Effector CD4-positive, alpha-beta T cell (primary cell): ENCODE measurements around the gene APP.

Experiments used
- DNase-seq: peaks from one replicate; pipeline ENCODE4 v3.0.0-alpha.2; 2020

The APP gene

DNA sequence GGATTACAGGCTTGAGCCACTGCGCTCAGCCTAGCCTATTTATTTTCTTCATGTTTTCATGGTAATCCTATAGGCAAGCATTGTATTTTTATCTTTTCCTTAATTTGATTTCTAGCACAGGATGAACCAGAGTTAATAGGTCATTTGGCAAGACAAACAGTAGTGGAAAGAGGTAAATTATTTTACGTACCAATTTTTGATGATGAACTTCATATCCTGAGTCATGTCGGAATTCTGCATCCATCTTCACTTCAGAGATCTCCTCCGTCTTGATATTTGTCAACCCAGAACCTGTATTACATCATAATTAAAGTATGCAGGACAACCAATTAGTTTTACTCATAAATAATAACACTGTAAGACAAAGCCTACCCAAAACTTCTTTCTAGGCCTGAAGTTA lies 273.2 kb downstream of the APP start:
- DNase-seq = no peak

DNA sequence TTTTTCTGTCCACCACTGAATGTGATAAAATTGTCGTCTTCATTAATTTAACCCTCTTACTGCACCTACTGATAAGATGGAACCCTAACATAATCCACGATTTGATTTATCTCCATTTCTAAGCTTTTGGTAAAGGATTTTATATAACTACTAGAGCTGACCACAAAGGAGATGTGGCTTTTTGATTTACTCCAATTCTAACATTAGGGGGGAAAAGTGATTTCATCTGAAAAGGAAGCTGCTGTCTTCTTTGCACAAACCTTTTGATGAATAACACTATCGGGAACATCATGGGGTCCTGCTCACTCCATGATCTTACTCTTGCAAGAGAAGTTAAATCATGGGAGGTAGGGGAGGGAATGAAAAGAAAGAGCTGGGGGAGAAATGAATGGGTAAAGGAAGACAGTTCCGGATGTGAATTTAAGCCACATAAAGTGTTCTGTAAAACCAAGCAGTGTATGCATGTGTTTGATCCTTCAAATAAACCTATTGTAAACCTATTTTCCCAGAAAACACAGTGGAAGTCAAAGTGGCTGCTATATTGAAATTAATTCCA lies 274.0 kb downstream of the APP start:
- no peak for DNase-seq

- DNase-seq = no peak
Measured at GRCh38 chr21:25895565-25896205, 274.9 kb downstream of the APP start.

DNA sequence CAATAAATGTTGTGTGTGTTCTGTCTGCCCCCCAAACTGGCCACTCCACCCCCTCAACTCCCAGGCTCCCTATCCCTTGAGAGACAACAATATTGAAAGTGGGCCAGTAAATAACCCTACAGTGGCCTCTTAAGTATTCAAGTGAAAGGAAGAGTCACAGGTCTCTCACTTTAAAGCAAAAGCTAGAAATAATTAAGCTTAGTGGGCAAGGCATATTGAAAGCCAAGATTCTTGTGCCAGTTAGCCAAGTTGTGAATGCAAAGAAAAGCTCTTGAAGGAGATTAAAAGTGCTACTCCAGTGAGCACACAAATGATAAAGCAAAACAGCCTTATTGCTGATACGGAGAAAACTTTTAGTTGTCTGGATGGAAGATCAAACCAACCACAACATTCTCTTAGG lies 277.4 kb downstream of the APP start:
- no peak for DNase-seq

GRCh38 chr21:25891596-25891995 lies 279.0 kb downstream of the APP start:
- no peak for DNase-seq

GRCh38 chr21:25890001-25890400 lies 280.6 kb downstream of the APP start:
- no peak for DNase-seq

GRCh38 chr21:25888711-25889110 lies 281.9 kb downstream of the APP start:
- no peak for DNase-seq

- no peak for DNase-seq
Measured at GRCh38 chr21:25887646-25888306, 282.8 kb downstream of the APP start.

DNA sequence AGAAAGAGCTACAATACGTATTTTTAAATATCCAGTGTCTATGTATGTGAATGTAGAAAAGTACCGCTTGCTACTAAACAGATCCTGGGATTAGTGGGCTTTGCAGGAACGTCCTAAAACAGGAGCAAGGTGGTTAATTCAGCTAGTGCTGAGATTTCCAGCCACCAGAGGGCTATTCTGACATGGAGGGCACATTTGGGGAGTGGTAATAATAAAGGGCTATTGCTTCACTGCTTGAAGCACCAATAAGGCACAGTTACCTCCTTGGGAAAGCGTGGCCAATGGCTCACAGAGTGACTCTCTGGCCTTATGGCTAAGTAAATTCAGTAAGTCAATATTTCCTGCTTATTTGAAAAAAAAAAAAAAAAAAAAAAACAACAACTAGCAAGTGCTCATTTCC lies 283.4 kb downstream of the APP start:
- DNase-seq = no peak

DNA sequence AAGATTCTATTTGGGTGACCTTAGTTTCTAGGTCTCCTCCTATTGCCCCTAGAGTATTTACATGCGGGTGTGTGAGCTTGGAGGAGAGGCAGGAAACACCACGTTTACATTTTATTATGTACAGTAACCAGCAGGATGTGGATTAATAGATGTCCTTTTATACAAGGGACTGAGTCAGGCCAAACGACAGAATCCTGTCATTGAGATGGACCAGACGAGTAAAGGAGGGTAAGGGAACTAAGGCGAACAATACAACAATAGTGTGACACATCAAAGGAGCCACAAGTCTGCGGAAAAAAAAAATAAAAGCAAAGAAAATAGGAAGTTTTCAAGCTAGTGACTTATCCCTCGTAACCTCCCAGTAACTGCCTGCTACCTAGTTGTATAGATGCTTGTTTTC lies 284.7 kb downstream of the APP start:
- no peak for DNase-seq

- no peak for DNase-seq
Measured at GRCh38 chr21:25885405-25885804, 285.2 kb downstream of the APP start.

- no peak for DNase-seq
Measured at GRCh38 chr21:25884311-25884710, 286.3 kb downstream of the APP start.

DNA sequence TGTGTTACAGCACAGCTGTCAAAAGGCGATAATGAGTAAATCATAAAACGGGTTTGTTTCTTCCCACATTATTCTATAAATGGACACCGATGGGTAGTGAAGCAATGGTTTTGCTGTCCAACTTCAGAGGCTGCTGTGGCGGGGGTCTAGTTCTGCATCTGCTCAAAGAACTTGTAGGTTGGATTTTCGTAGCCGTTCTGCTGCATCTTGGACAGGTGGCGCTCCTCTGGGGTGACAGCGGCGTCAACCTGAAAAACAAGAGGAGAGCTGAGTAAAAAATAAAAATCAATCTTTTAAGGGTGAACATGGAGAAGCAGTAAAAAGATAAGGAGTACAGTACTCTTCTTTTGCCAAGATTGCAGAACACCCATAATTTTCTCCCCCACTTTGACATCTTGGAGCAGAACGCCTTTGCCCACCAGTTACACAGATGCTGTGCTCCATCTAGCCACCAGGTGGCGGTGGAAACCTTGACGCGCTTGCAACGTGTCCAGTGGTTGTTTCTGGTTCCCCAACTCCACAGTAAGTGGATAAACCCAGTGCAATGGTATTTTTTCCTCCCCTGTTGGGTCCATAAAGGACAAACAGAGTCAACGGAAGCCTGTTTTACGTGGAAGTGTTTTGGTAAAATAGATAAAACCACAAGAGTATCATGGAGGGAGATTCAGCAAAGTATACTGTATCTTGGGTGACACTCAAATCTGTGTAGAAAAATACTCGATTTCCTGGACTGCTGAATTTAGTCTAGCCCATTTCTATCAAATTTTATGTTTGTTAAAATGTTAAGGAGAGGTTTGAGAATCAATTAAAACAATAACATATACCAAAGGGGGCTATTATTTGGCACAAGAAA lies 288.8 kb downstream of the APP start:
- peak; percentile 47 for DNase-seq

DNA sequence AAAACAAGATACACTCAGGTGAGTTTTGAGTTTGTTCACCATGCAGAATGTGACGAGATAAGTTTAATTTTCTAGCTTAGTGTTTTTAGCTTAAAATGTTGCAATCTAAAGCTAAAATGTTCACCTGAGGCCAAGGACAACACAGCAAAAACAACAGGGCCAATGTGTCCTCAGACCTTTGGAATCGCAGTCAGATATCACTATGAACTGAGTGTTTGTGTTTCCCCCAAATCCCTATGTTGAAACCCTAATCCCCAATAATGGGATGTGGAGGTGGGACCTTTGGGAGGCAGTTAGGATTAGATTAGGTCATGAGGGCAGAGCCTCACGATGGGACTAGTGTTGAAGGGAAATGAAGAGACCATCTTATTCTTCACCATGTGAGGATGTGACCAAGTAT lies 291.4 kb downstream of the APP start:
- DNase-seq = no peak

DNA sequence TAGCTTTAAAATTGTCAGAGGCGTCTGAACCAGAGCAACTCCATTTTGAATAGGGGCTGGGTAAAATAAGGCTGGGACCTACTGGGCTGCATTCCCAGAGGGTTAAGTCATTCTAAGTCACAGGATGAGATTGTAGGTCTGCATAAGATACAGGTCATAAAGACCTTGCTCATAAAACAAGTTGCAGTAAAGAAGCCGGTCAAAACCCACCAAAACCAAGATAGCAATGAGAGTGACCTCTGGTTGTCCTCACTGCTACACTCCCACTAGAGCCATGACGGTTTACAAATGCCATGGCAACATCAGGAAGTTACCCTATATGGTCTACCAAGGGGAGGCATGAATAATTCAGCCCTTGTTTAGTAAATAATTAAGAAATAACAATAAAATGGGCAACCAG lies 292.2 kb downstream of the APP start:
- no peak for DNase-seq

- DNase-seq = no peak
Measured at GRCh38 chr21:25872271-25872670, 298.3 kb downstream of the APP start.

GRCh38 chr21:25871566-25871965 lies 299.0 kb downstream of the APP start:
- DNase-seq = no peak

GRCh38 chr21:25870084-25870483 lies 300.5 kb downstream of the APP start:
- no peak for DNase-seq

- no peak for DNase-seq
Measured at GRCh38 chr21:25867061-25867460, 303.5 kb downstream of the APP start.

DNA sequence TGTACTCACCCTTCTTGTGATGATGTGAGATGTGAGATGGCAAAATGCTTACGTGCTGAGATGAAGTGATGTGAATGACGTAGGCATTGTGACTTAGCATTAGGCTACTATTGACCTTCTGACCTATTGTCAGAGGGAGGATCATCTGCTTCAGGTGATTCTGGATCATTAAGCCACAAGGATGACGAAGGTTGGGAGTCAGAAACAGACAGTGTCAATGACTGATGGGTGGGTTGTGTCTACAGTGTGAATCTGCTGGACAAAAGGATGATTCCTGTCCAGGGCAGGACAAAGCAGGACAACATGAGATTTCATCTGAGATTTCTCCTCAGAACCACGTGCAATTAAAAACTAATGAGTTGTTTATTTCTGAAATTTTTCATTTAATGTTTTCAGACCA lies 306.8 kb downstream of the APP start:
- no peak for DNase-seq

DNA sequence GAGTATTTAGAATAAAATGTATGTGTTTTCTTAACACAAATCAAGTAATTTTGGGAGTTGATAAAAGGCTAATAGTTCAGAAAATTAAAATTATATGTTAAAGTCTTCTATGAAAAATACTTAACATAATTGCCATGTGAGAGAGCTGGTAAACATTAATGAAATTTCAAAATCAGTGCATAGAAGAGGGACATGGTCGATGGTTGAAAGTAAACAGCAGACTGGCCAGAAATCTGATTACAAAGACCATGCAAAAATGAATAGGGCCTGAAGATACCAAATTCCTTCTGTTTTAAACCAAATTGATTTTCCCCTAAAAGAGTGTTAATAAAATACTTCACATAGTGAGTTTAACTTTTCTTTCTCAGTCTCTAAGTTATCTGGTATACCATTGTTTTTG lies 307.5 kb downstream of the APP start:
- no peak for DNase-seq

DNA sequence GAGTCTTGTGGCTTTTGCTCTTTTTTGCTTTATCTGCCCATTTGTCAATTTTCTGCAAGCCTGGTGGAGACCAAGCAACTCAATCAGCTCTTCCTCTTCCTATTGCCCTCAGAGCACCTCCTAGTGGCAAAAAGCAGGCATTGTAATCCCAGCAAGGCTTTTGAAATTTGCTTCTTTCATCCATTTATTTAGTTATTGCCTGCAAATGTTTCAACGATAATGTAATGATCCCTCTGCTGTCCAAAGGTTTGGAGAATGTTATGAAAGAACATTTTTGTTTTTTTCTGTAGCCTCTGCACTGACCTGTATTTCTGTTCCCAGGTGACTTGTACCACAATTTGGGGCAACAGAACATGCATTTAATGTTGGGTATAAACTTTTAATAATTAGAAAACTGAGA lies 308.0 kb downstream of the APP start:
- no peak for DNase-seq

- DNase-seq = no peak
Measured at GRCh38 chr21:25862112-25862511, 308.5 kb downstream of the APP start.
